CD4-positive, alpha-beta T cell (primary cell): Measurements from ENCODE around the gene SCAPER. TPM values are rescaled to one million over a fixed set of nuclear protein-coding genes. Genes with fewer than 3 reads are reported as not detected.

Source experiments
- ATAC-seq: fragments of 200-7000 bp; cut with Tn5 transposase; one replicate; pipeline ENCODE4 v1.10.0; 2022; ENCODE audit warnings: mild to moderate bottlenecking; ENCODE audit not compliant: poor library complexity
- CTCF ChIA-PET: fragments of 350-600 bp; sonication (Branson Sonifier 250); formaldehyde crosslinking; loops from one replicate; lab custom pipeline; 2021; ENCODE audit warnings: antibody characterized with exemption, inconsistent platforms; lab: Charles Lee
- POLR2A ChIA-PET: fragments of 350-600 bp; sonication (Branson Sonifier 250); formaldehyde crosslinking; loops from one replicate; lab custom pipeline; 2021; ENCODE audit warnings: antibody characterized with exemption, inconsistent platforms; lab: Charles Lee
- DNase-seq, 14 experiments: peaks; one replicate each; pipeline ENCODE4 v3.0.0-alpha.2; 2013 to 2020; ENCODE audit warnings: mixed read lengths in 2 of 14
- H3K27ac ChIP-seq, 2 donors: one replicate each; pipeline versions ENCODE4 v1.5.1 to v1.7.0; 2013; ENCODE audit warnings: low read length in 2 of 2, low read depth in 1 of 2, mild to moderate bottlenecking in 1 of 2
- H3K27me3 ChIP-seq, 2 experiments: 1 replicate in 1 of 2; 2 replicates in 1 of 2; pipeline versions ENCODE4 v1.6.1 to v1.7.0; 2013; ENCODE audit warnings: low read length in 2 of 2, control low read depth in 1 of 2, mild to moderate bottlenecking in 1 of 2, moderate library complexity in 1 of 2; ENCODE audit not compliant: insufficient read depth in 2 of 2, control insufficient read depth in 1 of 2
- H3K36me3 ChIP-seq: one replicate; pipeline ENCODE4 v1.6.1; 2013; ENCODE audit warnings: low read length, control low read depth; ENCODE audit not compliant: insufficient read depth
- H3K4me1 ChIP-seq: one replicate; pipeline ENCODE4 v1.6.1; 2013; ENCODE audit warnings: low read length, control low read depth; ENCODE audit not compliant: insufficient read depth
- H3K4me3 ChIP-seq: one replicate; pipeline ENCODE4 v1.5.1; 2013; ENCODE audit warnings: mild to moderate bottlenecking, low read length, moderate library complexity
- H3K9me3 ChIP-seq, 2 experiments: 1 replicate in 1 of 2; 2 replicates in 1 of 2; pipeline versions ENCODE4 v1.6.1 to v1.7.0; 2013; ENCODE audit warnings: low read length in 2 of 2, mild to moderate bottlenecking in 2 of 2, control low read depth in 1 of 2, moderate library complexity in 1 of 2; ENCODE audit not compliant: control insufficient read depth in 1 of 2, insufficient read depth in 1 of 2
- H3K27ac Mint-ChIP-seq: one replicate; pipeline ENCODE4 v1.8.0; 2020; ENCODE audit warnings: mixed read lengths
- H3K27me3 Mint-ChIP-seq: one replicate; pipeline ENCODE4 v1.8.0; 2021; ENCODE audit warnings: mixed read lengths
- H3K36me3 Mint-ChIP-seq: one replicate; pipeline ENCODE4 v1.8.0; 2021; ENCODE audit warnings: low read depth, mixed read lengths
- H3K4me1 Mint-ChIP-seq: one replicate; pipeline ENCODE4 v1.8.0; 2021; ENCODE audit warnings: low read depth, mixed read lengths
- H3K4me3 Mint-ChIP-seq: one replicate; pipeline ENCODE4 v1.8.0; 2020; ENCODE audit warnings: mild to moderate bottlenecking, mixed read lengths
- H3K9me3 Mint-ChIP-seq: one replicate; pipeline ENCODE4 v1.8.0; 2020; ENCODE audit warnings: mixed read lengths
- CTCF ChIP-seq: fragments of 200-600 bp; IDR thresholded peaks from one replicate; pipeline ENCODE4 v1.8.0; 2022; ENCODE audit warnings: antibody characterized with exemption, mild to moderate bottlenecking
- intact Hi-C, 2 experiments: fragments of 100-400 bp; cut with DNase I in 1 of 2; cut with micrococcal nuclease in 1 of 2; formaldehyde crosslinking; loops; one replicate each; pipeline versions ENCODE4 v1.15.1 to v1.9.0; 2023 to 2025; cut with DNase I, micrococcal nuclease
- total RNA-seq, 174 experiments: library from RNA in 2 of 174; stranded (reverse) in 2 of 174; gene quantifications; one replicate each; pipeline ENCODE4 v1.2.3 and lab custom pipeline; 2021 to 2026

The SCAPER gene
- total RNA-seq, 2 experiments from 2014 or later = 40.3 to 41.2 TPM

- Histone ChIP-seq H3K27me3 (peaks cover 0 to 4% of the 10 kb centered on the region in 2 experiments), H3K27ac (no peak overlapping the region), H3K4me3 (no peak overlapping the region), H3K9me3 (no peaks in the 10 kb centered on the region), H3K36me3 (no peaks in the 10 kb centered on the region), H3K4me1 (no peaks in the 10 kb centered on the region)
- no peaks in the 10 kb centered on the region for H3K4me1 Mint-ChIP-seq
- ChIA-PET CTCF (no interaction called here), POLR2A (no interaction called here)
- ATAC-seq (no peak), DNase-seq (no peak)
- intact Hi-C loops = no loop called here
- peaks cover 18% of the 10 kb centered on the region for H3K27me3 Mint-ChIP-seq
- H3K27ac Mint-ChIP-seq = no peak overlapping the region
- H3K36me3 Mint-ChIP-seq = no peaks in the 10 kb centered on the region
- H3K4me3 Mint-ChIP-seq = no peak overlapping the region
- no peaks in the 10 kb centered on the region for H3K9me3 Mint-ChIP-seq
- TF ChIP-seq CTCF = no peak
Observed at GRCh38 chr15:76916369-76916768, 11.2 kb upstream of the SCAPER start.

- H3K4me1 ChIP-seq = no peaks in the 10 kb centered on the region
- no peaks in the 10 kb centered on the region for H3K9me3 ChIP-seq
- DNase-seq (no peak), ATAC-seq (no peak)
- Mint-ChIP-seq H3K4me1 (no peaks in the 10 kb centered on the region), H3K9me3 (no peaks in the 10 kb centered on the region), H3K27ac (no peak overlapping the region), H3K36me3 (no peaks in the 10 kb centered on the region), H3K4me3 (no peak overlapping the region), H3K27me3 (peaks cover 18% of the 10 kb centered on the region)
- peaks cover 0 to 2% of the 10 kb centered on the region in 2 experiments for H3K27me3 ChIP-seq
- no peak overlapping the region for H3K4me3 ChIP-seq
- POLR2A ChIA-PET = interaction anchor here (0.6 kb wide), 1 partner anchor 82 kb away, joined by 3 read pairs; no protein-coding TSS in a partner anchor
- intact Hi-C loops = no loop called here
- no peak for TF ChIP-seq CTCF
- CTCF ChIA-PET = no interaction called here
- H3K36me3 ChIP-seq = no peaks in the 10 kb centered on the region
- H3K27ac ChIP-seq = no peak overlapping the region
Observed at GRCh38 chr15:76913737-76914136, 8.6 kb upstream of the SCAPER start.

GRCh38 chr15:76912430-76912829 lies 7.3 kb upstream of the SCAPER start:
- H3K36me3 ChIP-seq = no peaks in the 10 kb centered on the region
- ChIA-PET POLR2A (no interaction called here), CTCF (no interaction called here)
- no peaks in the 10 kb centered on the region for H3K4me1 ChIP-seq
- Mint-ChIP-seq H3K36me3 (no peaks in the 10 kb centered on the region), H3K4me1 (no peaks in the 10 kb centered on the region), H3K4me3 (no peak overlapping the region), H3K9me3 (no peaks in the 10 kb centered on the region), H3K27ac (no peak overlapping the region), H3K27me3 (peaks cover 12% of the 10 kb centered on the region)
- peaks cover 0 to 2% of the 10 kb centered on the region in 2 experiments for H3K27me3 ChIP-seq
- DNase-seq (no peak), ATAC-seq (no peak)
- TF ChIP-seq CTCF = no peak
- H3K9me3 ChIP-seq = no peaks in the 10 kb centered on the region
- no peak overlapping the region for H3K4me3 ChIP-seq
- no peak overlapping the region for H3K27ac ChIP-seq
- intact Hi-C loops = no loop called here
